GM18873 (cell line): ENCODE measurements around the gene CD9.

Experiments used
- ATAC-seq: cut with Tn5 transposase; IDR thresholded peaks from one replicate; pipeline ENCODE4 v1.9.1; 2021; ENCODE audit warnings: mild to moderate bottlenecking, moderate library complexity, moderate number of reproducible peaks; ENCODE audit not compliant: unreplicated experiment, low FRiP score

Gene CD9

GRCh38 chr12:6215932-6216494 lies 15.8 kb downstream of the CD9 start:
- no peak for ATAC-seq

- ATAC-seq = no peak
Measured at GRCh38 chr12:6216581-6216980, 16.4 kb downstream of the CD9 start.

- ATAC-seq = no peak
Measured at GRCh38 chr12:6218347-6218925, 18.2 kb downstream of the CD9 start.

GRCh38 chr12:6219980-6220379 lies 19.8 kb downstream of the CD9 start:
- no peak for ATAC-seq

GRCh38 chr12:6221146-6221545 lies 20.9 kb downstream of the CD9 start:
- ATAC-seq = no peak

- no peak for ATAC-seq
Measured at GRCh38 chr12:6222078-6222654, 22.0 kb downstream of the CD9 start.

- ATAC-seq = no peak
Measured at GRCh38 chr12:6223545-6223944, 23.3 kb downstream of the CD9 start.

GRCh38 chr12:6224550-6224949 lies 24.4 kb downstream of the CD9 start:
- ATAC-seq = no peak

- ATAC-seq = no peak
Measured at GRCh38 chr12:6225630-6226001, 25.4 kb downstream of the CD9 start.

GRCh38 chr12:6226002-6226678 lies 25.9 kb downstream of the CD9 start:
- ATAC-seq = no peak

- no peak for ATAC-seq
Measured at GRCh38 chr12:6226679-6227051, 26.5 kb downstream of the CD9 start.

GRCh38 chr12:6228535-6229223 lies 28.5 kb downstream of the CD9 start:
- ATAC-seq = no peak

GRCh38 chr12:6229224-6230218 lies 29.3 kb downstream of the CD9 start:
- no peak for ATAC-seq

- ATAC-seq = no peak
Measured at GRCh38 chr12:6230321-6231110, 30.3 kb downstream of the CD9 start.

- ATAC-seq = no peak
Measured at GRCh38 chr12:6231359-6232268, 31.4 kb downstream of the CD9 start.

- no peak for ATAC-seq
Measured at GRCh38 chr12:6233121-6233971, 33.1 kb downstream of the CD9 start.

GRCh38 chr12:6234214-6234613 lies 34.0 kb downstream of the CD9 start:
- no peak for ATAC-seq
